ENCODE data around the gene ESRRG.

The ESRRG gene

DNA sequence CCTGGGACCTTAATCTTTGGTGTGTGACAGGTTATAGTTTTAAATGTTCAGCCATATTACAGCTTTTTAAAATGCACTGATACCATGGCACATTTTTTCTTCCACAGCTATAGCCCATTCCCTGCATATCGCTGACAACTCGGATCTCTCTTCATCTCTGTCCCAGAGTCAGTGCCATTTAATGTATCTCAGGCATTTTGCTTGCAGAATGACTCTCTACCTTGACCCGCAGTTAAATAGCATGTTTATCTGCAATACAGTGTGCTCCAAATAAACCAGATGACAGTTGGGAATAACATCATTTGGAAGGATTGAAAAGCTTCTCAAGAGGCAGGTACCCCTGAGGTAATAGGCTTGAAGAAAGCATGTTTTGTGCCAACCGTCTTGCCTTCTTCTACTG is 200.2 kb downstream of the ESRRG start:
- no peak for DNase-seq (ENCODE audit: low read depth in 2 of 3, low spot score in 2 of 3)

GRCh38 chr1:216521477-216521876 is 201.8 kb downstream of the ESRRG start:
- DNase-seq (ENCODE audit: low read depth in 2 of 3, low spot score in 2 of 3), result no peak

- no peak for DNase-seq (ENCODE audit: low read depth in 2 of 3, low spot score in 2 of 3)
These were observed 204.2 kb downstream of the ESRRG start for GRCh38 chr1:216518844-216519627.

DNA sequence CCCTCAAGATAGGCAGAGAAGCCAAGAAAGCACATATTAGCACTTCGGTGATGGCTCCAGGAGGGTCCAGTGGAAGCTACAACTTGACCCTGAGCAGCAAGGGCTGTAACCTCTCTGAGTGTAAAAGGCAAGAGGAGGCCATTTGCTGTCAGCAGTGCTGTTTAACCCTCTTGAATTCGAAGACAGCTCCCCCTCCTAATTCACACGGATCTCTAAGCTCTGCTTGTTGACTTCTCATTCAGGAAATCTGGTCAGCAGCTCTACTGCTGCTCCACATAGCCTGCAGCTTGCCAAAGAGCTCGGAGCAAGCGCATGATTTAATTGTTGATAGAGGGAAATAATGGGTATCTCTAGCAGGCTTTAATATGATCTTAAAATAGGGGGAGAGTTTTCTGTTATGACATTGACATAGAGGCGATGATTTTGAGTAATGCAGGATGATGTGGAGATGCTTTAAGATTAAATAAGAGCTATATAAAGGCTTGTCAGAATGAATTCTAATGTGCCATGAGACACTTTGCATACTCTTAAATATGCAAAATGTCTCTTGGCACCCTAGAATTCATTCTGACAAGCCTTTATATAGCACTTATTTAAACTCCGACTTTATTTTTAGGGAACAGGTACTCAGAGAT is 220.6 kb downstream of the ESRRG start:
- DNase-seq (ENCODE audit: low read depth in 2 of 3, low spot score in 2 of 3), result no peak

DNA sequence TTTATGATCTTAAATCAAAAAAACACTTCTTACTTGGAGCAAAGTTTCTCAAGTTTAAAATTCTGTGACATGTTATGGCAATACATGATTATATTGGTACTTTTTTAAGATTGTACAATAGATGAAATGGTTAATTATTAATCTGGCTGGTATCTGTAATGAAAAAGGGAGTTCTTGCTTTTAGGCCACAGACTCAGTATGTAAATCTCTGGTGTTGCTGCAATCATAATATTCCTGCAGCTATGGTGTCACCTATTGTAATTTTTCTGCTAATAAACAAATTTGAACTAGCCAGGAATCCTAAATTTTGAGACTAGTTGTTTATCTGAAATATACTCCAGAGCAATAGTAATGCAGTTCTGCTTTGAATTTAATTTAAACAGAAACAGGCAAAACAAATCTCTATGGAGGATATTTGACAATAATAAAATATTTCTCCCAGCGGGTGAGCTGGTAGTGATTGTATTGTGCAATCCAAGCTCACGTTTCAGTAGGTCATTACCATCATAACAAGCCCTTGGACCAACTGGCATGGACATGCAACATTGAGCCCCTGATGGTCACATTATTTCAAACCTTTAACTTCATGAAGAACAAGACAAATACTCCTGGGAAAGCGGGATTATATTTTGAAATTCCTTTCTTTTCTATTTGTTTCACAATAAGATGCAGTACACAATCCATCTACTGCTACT is 222.8 kb downstream of the ESRRG start:
- DNase-seq (ENCODE audit: low read depth in 2 of 3, low spot score in 2 of 3), result no peak

DNA sequence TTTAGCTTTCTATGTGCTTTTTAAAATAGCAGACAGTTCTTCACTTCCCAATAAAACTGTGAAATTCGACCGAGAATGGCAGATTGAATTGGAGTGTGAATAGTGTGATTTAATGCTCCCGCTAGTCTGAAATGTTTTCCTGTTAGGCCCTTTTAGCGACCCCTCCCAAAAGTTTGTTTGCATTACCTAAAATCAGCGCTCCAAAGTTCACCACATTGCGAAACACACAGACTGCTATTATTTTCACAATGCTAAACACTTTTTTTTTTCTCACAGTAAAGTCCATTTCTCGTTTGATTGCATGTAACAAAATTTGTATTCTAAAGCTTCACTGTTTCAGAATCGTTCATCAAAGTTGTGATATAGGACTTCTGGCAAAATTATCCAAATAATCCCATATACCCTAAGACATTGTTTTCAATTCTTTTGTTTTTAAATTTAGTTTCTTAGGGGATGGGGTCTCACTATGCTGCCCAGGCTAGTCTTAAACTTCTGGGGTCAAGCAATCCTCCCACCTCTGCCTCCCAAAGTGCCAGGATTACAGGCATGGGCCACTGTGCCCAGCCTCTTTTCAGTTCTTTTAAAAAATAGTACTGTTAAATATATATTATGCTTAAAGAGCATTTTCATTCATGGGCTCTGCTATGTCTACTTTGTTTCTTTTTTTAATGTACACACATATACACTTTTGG is 223.5 kb downstream of the ESRRG start:
- DNase-seq (ENCODE audit: low read depth in 2 of 3, low spot score in 2 of 3), result no peak

DNA sequence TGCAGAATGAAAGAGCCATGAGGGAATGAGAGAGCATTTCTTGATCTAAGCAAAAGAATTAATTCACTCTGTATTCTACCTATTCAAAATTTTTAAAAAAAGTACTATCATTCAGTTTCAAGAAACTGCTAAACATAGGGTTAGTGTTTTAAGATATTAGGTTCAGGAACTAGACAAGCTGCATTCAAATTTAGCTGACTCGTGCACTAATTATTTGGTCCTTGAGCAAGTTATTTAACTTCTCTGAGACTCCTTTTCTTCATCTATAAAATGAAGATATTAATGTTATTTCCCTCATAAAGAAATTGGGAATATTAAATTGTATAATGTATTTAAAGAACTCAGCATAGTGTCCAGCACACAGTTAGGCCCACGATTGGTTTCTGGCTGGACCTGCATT is 225.0 kb downstream of the ESRRG start:
- no peak for DNase-seq (ENCODE audit: low read depth in 2 of 3, low spot score in 2 of 3)

GRCh38 chr1:216485042-216485441 is 238.2 kb downstream of the ESRRG start:
- no peak for DNase-seq (ENCODE audit: low read depth in 2 of 3, low spot score in 2 of 3)

DNA sequence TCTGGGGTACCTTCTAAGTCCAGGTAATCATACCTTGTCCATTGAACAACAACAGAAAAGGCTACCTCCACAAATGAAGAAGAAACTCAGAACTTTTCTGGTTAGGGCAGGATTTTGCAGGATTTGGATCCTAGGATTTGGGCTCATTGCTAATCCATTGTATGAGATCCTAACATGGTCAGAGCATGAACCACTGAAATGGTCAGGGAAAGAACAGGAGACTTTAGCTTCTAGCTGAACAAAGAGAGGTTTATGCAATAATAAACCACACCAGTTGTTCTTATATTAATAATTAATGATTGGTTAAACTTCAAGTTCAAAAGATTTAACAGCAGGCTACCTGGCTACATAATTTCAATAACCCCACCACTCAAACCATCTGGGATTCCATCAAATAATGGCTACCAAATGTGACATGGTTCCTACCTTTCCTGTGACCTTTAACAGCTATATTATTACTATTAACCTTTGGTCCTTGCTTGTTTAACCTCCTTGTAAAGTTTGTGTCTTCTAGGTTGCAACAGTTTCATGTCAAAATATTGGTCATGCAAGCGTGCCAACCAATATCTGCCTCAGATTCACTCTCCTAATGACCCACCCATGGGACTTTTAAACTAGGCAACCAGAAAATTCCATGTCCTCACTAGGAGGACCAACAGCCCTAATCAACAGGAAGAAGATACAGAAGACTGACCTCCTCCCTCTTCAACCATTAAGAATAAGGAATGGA is 239.4 kb downstream of the ESRRG start:
- no peak for DNase-seq (ENCODE audit: low read depth in 2 of 3, low spot score in 2 of 3)

DNA sequence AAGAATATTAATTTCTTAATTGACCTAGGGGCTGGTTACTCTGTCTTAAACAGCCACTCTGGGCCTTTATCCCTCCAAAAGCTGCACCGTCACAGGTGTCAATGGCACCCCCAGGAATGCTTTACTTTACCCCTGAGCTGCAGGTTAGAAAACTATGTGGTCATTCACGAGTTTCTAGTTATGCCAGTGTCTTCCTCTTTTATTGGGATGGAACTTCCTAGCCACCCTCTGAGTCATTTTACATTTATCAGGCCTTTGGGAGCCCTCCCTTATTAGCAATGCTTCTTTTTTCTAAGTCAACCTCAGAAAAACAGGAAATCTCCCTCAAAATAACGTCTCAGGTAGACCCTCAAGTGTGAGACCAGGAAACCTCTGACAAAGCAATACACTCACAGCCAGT is 240.6 kb downstream of the ESRRG start:
- no peak for DNase-seq (ENCODE audit: low read depth in 2 of 3, low spot score in 2 of 3)

GRCh38 chr1:216478238-216478637 is 245.0 kb downstream of the ESRRG start:
- DNase-seq (ENCODE audit: low read depth in 2 of 3, low spot score in 2 of 3), result no peak

DNA sequence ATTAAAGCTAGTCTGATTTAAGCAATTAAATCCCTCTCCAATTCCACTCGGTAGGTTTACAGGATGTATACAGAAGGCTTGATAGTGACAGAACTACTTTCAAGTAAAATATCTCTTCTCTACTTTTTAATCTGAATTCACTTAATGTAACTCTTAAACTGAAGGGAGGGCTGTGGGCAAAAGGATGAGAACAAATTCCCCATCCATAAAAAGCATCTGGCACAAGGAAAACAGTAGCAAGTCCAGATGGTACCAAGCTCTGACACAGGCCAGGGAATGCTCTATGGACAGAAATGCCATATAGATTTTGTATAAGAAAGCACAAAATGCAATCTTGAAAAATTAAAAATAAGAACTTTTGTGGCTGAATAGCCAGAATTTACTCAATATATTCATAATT is 246.9 kb downstream of the ESRRG start:
- no peak for DNase-seq (ENCODE audit: low read depth in 2 of 3, low spot score in 2 of 3)

DNA sequence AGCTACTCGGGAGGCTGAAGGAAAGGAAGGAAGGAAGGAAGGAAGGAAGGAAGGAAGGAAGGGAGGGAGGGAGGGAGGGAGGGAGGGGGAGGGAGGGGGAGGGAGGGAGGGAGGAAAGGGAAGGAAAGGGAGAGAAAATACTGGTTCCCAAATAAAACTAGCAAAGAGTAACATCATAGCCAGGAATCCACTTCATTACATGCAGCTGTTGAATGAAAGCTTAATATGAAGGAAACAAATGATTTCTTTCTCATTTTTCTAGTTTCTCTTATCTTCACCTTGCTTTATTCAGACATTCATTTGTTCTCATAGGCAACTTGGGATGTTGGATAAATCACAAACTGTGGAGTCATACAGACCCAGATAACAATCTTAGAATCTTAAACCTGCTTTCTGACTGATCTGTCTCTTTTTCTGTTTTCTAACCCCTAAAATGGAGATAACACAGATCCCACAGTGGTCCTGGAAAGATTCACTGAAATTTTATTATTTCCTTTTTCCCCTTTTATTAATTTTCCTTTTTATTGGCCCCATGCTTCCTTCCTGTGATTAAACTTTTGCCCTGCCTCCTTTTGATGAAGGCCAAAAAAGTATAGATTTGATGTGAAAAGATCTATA is 247.5 kb downstream of the ESRRG start:
- DNase-seq (ENCODE audit: low read depth in 2 of 3, low spot score in 2 of 3), result no peak

GRCh38 chr1:216466162-216466801 is 256.9 kb downstream of the ESRRG start:
- DNase-seq (ENCODE audit: low read depth in 2 of 3, low spot score in 2 of 3), result no peak

DNA sequence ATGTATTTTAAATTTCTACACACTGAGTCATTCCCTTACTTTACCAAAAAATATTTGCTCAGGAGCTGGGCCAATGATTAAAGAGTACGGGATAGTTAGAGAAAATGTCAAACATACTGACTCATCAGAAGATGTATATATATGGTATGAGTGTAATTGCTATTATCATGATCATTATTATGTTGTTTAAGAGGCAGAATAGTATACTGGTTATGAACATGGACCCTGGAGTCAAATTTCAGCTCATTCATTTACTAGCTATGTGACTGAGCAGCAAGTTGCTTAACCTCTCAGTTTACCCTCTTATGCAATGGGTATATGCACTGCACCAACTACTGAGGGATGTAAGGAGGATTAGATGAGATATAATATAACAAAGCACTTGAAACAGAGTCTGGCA is 258.7 kb downstream of the ESRRG start:
- DNase-seq (ENCODE audit: low read depth in 2 of 3, low spot score in 2 of 3), result no peak

DNA sequence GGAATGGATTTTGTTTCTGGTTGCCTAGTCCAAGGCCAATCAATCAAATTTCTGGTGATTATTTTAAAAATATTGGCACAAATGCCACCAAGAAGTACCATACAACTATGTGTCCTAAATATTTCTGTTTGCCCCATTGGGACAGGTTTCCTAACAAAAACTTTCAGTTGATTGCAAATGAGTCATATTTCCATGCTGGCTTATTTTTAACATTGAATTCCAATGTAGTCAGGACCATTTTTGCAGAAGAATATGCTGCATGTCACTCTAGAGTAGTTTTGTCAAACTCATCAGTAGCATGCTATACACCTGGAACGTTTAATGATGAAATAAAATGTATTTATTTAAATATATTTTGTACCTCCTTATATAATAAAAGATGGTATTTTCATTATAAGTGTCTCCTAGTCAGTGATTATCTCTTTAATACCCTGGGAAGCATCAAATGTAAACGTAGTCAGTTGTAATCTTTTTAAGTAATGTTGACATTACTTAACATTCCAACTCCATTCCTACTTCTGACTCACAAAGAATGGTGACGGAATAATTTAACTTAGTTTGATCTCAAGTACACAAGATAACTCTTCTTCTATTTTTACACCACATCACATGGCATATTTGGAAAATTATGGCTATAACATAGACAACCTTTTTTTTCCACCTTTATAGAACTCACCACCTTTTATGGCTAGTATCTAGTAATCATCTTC is 261.0 kb downstream of the ESRRG start:
- no peak for DNase-seq (ENCODE audit: low read depth in 2 of 3, low spot score in 2 of 3)

DNA sequence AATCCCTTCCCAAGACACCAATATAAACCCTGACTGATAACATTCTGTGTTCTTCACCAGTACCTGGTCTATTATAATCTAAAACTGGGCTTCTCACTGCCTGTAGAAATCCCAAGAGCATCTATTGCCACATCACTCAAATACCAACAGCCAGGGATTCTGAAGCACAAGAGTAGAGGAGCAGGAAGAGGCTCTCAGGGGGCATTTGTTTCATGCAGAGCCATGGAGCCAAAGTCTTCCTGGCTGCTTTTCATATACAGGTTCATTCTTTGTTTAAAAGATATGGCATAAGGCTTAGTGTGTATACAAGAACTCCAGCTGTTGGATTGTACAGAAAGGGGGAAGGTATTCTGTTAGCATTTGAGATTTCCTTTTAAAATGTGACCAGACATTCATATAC is 261.8 kb downstream of the ESRRG start:
- no peak for DNase-seq (ENCODE audit: low read depth in 2 of 3, low spot score in 2 of 3)

- no peak for DNase-seq (ENCODE audit: low read depth in 2 of 3, low spot score in 2 of 3)
These were observed 263.5 kb downstream of the ESRRG start for GRCh38 chr1:216459651-216460207.

- DNase-seq (ENCODE audit: low read depth in 2 of 3, low spot score in 2 of 3), result no peak
These were observed 264.4 kb downstream of the ESRRG start for GRCh38 chr1:216458812-216459211.
